K562 (cell line): Measurements from ENCODE around the gene CDYL. TPM values are rescaled to one million over a fixed set of nuclear protein-coding genes. Genes with fewer than 3 reads are reported as not detected.

ENCODE experiments used
- CEBPB ChIP-seq: fragments of 450-650 bp; IDR thresholded peaks from 2 replicates; pipeline ENCODE4 v1.6.1; 2016; ENCODE audit warnings: missing genetic modification characterization, missing compliant biosample characterization
- CSDE1 ChIP-seq, 2 experiments: fragments of 450-650 bp; IDR thresholded peaks; 2 replicates each; pipeline ENCODE4 v1.6.1; 2016; ENCODE audit warnings: mild to moderate bottlenecking in 1 of 2
- HLTF ChIP-seq: fragments of 450-650 bp; IDR thresholded peaks from 2 replicates; pipeline ENCODE4 v1.6.1; 2016
- MAFK ChIP-seq: IDR thresholded peaks from 2 replicates; pipeline ENCODE4 v1.6.1; 2011; ENCODE audit warnings: low read length, improper control_type of control experiment
- NR3C1 ChIP-seq: sonication (generic); formaldehyde crosslinking; IDR thresholded peaks from 2 replicates; pipeline ENCODE4 v1.8.1; 2022; ENCODE audit warnings: missing genetic modification reagents
- ZNF551 ChIP-seq: fragments of 250-450 bp; sonication (Bioruptor Pico); IDR thresholded peaks from 2 replicates; pipeline ENCODE4 v1.5.0; 2021; ENCODE audit warnings: mild to moderate bottlenecking, moderate library complexity
- polyA plus RNA-seq, 8 experiments: library from polyadenylated mRNA; depleted of rRNA in 4 of 8; stranded (reverse) in 5 of 8; unstranded in 3 of 8; fragments of >200 nt; fragmentation: Nextera tagmentation in 2 of 8; fragmentation: Illumina TruSeq in 1 of 8; extraction: Ambion mirVana in 2 of 8; extraction: Trizol in 1 of 8; gene quantifications; 2 replicates each; pipeline versions ENCODE4 v1.2.1 to v1.2.3, GENCODE V29; 2011 to 2014; ENCODE audit warnings: inconsistent platforms in 1 of 8, missing spikeins in 1 of 8
- total RNA-seq, 7 experiments: library from RNA; depleted of rRNA in 6 of 7; stranded (reverse); fragments of >200 nt in 6 of 7; fragmentation: Illumina TruSeq in 2 of 7; extraction: Trizol in 2 of 7; gene quantifications; 2 replicates each; pipeline versions ENCODE4 v1.2.1 to v1.2.3, GENCODE V29; 2011 to 2021; ENCODE audit warnings: low replicate concordance in 1 of 7
- TF ChIP-seq, protein P1 (sequence below): fragments of 200-600 bp; sonication (generic); IDR thresholded peaks from one replicate; pipeline ENCODE4 v1.6.1; 2012; ENCODE audit warnings: mild to moderate bottlenecking, low read depth, low read length, inconsistent platforms
- TF ChIP-seq, protein P2 (sequence below): IDR thresholded peaks from 3 replicates; pipeline ENCODE4 v1.6.1; 2011; ENCODE audit warnings: borderline replicate concordance, mild to moderate bottlenecking, moderate library complexity; ENCODE audit not compliant: insufficient read length; ENCODE audit errors: extremely low read depth
- TF ChIP-seq, protein P3 (sequence below): fragments of 250-450 bp; sonication (Bioruptor Pico); IDR thresholded peaks from 2 replicates; pipeline ENCODE4 v1.8.0; 2022; ENCODE audit warnings: moderate library complexity, mild to moderate bottlenecking, inconsistent platforms

CDYL gene
- total and polyA plus RNA-seq, 9 of the 15 experiments (the other 6 are each of a cell fraction or from before 2014, with no cell fraction given) = 8.1 to 45.8 (median 40.8) TPM

- TF ChIP-seq, protein P1, sequence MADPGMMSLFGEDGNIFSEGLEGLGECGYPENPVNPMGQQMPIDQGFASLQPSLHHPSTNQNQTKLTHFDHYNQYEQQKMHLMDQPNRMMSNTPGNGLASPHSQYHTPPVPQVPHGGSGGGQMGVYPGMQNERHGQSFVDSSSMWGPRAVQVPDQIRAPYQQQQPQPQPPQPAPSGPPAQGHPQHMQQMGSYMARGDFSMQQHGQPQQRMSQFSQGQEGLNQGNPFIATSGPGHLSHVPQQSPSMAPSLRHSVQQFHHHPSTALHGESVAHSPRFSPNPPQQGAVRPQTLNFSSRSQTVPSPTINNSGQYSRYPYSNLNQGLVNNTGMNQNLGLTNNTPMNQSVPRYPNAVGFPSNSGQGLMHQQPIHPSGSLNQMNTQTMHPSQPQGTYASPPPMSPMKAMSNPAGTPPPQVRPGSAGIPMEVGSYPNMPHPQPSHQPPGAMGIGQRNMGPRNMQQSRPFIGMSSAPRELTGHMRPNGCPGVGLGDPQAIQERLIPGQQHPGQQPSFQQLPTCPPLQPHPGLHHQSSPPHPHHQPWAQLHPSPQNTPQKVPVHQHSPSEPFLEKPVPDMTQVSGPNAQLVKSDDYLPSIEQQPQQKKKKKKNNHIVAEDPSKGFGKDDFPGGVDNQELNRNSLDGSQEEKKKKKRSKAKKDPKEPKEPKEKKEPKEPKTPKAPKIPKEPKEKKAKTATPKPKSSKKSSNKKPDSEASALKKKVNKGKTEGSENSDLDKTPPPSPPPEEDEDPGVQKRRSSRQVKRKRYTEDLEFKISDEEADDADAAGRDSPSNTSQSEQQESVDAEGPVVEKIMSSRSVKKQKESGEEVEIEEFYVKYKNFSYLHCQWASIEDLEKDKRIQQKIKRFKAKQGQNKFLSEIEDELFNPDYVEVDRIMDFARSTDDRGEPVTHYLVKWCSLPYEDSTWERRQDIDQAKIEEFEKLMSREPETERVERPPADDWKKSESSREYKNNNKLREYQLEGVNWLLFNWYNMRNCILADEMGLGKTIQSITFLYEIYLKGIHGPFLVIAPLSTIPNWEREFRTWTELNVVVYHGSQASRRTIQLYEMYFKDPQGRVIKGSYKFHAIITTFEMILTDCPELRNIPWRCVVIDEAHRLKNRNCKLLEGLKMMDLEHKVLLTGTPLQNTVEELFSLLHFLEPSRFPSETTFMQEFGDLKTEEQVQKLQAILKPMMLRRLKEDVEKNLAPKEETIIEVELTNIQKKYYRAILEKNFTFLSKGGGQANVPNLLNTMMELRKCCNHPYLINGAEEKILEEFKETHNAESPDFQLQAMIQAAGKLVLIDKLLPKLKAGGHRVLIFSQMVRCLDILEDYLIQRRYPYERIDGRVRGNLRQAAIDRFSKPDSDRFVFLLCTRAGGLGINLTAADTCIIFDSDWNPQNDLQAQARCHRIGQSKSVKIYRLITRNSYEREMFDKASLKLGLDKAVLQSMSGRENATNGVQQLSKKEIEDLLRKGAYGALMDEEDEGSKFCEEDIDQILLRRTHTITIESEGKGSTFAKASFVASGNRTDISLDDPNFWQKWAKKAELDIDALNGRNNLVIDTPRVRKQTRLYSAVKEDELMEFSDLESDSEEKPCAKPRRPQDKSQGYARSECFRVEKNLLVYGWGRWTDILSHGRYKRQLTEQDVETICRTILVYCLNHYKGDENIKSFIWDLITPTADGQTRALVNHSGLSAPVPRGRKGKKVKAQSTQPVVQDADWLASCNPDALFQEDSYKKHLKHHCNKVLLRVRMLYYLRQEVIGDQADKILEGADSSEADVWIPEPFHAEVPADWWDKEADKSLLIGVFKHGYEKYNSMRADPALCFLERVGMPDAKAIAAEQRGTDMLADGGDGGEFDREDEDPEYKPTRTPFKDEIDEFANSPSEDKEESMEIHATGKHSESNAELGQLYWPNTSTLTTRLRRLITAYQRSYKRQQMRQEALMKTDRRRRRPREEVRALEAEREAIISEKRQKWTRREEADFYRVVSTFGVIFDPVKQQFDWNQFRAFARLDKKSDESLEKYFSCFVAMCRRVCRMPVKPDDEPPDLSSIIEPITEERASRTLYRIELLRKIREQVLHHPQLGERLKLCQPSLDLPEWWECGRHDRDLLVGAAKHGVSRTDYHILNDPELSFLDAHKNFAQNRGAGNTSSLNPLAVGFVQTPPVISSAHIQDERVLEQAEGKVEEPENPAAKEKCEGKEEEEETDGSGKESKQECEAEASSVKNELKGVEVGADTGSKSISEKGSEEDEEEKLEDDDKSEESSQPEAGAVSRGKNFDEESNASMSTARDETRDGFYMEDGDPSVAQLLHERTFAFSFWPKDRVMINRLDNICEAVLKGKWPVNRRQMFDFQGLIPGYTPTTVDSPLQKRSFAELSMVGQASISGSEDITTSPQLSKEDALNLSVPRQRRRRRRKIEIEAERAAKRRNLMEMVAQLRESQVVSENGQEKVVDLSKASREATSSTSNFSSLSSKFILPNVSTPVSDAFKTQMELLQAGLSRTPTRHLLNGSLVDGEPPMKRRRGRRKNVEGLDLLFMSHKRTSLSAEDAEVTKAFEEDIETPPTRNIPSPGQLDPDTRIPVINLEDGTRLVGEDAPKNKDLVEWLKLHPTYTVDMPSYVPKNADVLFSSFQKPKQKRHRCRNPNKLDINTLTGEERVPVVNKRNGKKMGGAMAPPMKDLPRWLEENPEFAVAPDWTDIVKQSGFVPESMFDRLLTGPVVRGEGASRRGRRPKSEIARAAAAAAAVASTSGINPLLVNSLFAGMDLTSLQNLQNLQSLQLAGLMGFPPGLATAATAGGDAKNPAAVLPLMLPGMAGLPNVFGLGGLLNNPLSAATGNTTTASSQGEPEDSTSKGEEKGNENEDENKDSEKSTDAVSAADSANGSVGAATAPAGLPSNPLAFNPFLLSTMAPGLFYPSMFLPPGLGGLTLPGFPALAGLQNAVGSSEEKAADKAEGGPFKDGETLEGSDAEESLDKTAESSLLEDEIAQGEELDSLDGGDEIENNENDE = no peak
- TF ChIP-seq CSDE1 (IDR thresholded peaks at IDR 0.05) = no peak
- TF ChIP-seq MAFK = peak; percentile 46; the same call in 1 of the 2 replicates
- no peak for TF ChIP-seq NR3C1
- TF ChIP-seq, protein P2, sequence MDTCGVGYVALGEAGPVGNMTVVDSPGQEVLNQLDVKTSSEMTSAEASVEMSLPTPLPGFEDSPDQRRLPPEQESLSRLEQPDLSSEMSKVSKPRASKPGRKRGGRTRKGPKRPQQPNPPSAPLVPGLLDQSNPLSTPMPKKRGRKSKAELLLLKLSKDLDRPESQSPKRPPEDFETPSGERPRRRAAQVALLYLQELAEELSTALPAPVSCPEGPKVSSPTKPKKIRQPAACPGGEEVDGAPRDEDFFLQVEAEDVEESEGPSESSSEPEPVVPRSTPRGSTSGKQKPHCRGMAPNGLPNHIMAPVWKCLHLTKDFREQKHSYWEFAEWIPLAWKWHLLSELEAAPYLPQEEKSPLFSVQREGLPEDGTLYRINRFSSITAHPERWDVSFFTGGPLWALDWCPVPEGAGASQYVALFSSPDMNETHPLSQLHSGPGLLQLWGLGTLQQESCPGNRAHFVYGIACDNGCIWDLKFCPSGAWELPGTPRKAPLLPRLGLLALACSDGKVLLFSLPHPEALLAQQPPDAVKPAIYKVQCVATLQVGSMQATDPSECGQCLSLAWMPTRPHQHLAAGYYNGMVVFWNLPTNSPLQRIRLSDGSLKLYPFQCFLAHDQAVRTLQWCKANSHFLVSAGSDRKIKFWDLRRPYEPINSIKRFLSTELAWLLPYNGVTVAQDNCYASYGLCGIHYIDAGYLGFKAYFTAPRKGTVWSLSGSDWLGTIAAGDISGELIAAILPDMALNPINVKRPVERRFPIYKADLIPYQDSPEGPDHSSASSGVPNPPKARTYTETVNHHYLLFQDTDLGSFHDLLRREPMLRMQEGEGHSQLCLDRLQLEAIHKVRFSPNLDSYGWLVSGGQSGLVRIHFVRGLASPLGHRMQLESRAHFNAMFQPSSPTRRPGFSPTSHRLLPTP = no peak
- TF ChIP-seq, protein P3, sequence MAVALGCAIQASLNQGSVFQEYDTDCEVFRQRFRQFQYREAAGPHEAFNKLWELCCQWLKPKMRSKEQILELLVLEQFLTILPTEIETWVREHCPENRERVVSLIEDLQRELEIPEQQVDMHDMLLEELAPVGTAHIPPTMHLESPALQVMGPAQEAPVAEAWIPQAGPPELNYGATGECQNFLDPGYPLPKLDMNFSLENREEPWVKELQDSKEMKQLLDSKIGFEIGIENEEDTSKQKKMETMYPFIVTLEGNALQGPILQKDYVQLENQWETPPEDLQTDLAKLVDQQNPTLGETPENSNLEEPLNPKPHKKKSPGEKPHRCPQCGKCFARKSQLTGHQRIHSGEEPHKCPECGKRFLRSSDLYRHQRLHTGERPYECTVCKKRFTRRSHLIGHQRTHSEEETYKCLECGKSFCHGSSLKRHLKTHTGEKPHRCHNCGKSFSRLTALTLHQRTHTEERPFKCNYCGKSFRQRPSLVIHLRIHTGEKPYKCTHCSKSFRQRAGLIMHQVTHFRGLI = no peak
- no peak; the same call in none of the 2 replicates for TF ChIP-seq HLTF
- peak; percentile 44; the same call in 1 of the 2 replicates for TF ChIP-seq CEBPB (tag)
- TF ChIP-seq ZNF551 (CRISPR knock-in tag) = no peak
Observed at GRCh38 chr6:4727671-4728435, 48.4 kb upstream of the CDYL start (continued).
